Measurements from ENCODE around the gene RNASEH2B.

DNA sequence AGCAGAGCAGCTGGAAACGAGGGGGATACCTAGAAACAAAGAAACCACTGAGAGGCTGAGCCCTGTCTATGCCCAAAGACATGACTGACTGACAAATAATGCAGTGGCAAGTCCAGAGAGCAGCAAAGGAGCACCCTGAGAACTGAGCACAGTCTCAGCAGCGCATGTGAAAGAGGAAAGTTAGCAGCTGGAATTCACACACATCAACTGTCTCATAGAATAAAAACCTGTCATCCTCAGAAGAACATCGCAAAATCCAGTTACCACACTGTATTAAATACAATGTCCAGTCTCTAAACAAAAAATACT lies 42.0 kb upstream of the RNASEH2B start:
- TF ChIP-seq, protein P1, sequence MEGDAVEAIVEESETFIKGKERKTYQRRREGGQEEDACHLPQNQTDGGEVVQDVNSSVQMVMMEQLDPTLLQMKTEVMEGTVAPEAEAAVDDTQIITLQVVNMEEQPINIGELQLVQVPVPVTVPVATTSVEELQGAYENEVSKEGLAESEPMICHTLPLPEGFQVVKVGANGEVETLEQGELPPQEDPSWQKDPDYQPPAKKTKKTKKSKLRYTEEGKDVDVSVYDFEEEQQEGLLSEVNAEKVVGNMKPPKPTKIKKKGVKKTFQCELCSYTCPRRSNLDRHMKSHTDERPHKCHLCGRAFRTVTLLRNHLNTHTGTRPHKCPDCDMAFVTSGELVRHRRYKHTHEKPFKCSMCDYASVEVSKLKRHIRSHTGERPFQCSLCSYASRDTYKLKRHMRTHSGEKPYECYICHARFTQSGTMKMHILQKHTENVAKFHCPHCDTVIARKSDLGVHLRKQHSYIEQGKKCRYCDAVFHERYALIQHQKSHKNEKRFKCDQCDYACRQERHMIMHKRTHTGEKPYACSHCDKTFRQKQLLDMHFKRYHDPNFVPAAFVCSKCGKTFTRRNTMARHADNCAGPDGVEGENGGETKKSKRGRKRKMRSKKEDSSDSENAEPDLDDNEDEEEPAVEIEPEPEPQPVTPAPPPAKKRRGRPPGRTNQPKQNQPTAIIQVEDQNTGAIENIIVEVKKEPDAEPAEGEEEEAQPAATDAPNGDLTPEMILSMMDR (IDR thresholded peaks at IDR 0.05): no peak
- no peak for TF ChIP-seq POLR2A (IDR thresholded peaks at IDR 0.05)

Data from adrenal gland (tissue), 5 donors.